HG02852 (cell line): Measurements from ENCODE around the gene IL1RN.

Experiments
- ATAC-seq: cut with Tn5 transposase; IDR thresholded peaks from one replicate; pipeline ENCODE4 v1.9.1; 2021; ENCODE audit warnings: mild to moderate bottlenecking, moderate library complexity; ENCODE audit not compliant: unreplicated experiment

Gene IL1RN

DNA sequence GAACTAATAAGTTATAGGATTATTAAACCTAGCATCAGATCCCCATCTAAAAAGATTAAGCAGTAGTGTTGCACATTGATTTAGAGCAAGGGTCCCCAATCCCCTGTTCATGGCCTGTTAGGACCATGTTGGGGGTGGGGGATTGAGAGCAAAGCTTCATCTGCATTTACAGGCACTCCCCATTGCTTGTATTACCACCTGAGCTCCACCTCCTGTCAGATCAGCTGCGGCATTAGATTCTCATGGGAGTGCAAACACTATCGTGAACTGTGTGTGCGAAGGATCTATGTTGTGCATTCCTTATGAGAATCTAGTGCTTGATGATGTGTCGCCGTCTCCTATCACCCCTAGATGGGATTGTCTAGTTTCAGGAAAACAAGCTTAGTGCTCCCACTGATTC lies 27.9 kb downstream of the IL1RN start:
- ATAC-seq = no peak

DNA sequence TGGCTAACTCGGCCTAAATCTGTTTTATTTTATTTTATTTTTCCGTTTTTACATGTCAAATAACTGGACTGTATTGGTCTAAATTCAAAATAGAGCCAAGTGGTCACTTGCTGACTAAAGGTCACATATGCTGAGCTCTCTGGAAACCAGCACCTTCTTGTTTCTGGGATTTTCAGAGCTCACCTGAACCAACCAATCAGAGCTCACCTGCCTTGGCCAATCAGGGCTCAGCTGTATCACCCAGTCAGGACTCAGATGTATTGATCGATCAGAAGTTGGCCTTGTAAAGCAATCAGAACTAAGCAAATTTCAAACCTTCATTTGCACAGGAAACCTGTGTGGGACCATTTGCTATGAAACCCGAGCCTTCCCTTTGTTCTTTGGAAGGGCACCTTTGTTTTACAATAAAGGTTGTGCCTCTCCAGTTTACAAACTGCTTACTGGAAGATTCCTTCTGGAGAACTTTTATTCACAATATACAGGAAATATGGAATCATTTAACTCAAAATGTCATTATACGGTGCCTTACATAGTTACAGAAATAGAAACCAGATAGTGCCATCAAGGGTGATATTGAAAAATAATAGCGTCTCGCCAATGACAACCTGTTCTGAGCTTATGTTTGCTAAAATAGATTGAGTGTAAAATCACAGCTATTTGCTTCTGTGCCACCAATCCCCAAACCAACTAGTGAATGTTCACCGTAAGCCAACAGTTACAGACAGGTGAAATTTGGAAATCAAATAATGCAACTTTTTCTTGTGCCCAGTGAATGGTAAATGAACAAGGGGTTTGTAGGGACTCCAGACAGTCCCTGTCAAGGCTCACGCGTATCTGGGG lies 29.1 kb downstream of the IL1RN start:
- ATAC-seq = no peak

GRCh38 chr2:113157118-113157896 lies 29.9 kb downstream of the IL1RN start:
- ATAC-seq = peak; percentile 65

- ATAC-seq = no peak
Observed at GRCh38 chr2:113157897-113158753, 30.7 kb downstream of the IL1RN start.

DNA sequence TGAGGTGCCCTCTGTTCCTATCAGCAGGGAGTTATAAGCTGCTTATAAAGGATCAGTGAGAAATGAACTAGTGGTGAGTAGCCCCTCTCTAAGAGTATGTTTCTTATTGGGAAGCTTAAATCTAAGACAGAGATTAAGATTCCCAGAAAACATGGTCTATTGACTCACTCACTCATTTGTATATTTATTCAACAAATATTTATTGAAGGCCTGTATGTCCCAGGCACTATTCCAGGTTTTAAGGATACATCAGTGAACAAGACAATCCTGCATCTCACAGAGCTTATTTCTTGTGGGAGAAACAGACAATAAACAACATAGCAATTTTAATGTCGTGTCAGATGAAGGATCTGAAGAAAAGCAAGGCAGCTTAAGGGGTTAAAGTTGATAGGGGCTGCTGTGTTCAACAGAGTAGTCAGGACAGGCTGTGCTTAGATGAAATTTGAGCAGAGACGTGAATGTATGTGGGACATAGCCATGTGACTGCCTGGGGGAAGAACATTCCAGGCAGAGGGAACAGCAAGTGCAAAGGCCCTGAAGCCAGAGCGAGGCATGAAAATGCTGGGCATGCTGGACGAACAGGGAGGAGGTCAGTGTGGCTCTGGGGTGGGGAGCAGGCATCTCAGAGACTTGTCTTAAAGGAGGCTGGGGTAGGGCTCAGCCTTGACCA lies 31.6 kb downstream of the IL1RN start:
- ATAC-seq = no peak

GRCh38 chr2:113160248-113160647 lies 32.9 kb downstream of the IL1RN start:
- no peak for ATAC-seq

- ATAC-seq = no peak
Observed at GRCh38 chr2:113160962-113161361, 33.6 kb downstream of the IL1RN start.

DNA sequence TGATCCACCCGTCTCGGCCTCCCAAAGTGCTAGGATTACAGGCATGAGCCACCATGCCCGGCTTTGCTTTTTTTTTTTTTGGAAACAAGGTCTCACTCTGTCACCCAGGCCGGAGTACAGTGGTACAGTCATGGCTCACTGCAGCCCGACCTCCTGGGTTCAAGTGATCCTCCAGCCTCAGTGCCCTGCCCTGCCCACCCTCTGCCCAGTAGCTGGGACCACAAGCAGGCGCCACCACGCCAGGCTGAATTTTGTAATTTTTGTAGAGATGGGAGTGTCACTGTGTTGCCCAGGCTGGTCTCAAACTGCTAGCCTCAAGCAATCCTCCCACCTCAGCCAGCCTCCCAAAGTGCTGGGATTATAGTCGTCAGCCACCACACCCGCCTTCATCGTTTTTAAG lies 34.8 kb downstream of the IL1RN start:
- no peak for ATAC-seq

DNA sequence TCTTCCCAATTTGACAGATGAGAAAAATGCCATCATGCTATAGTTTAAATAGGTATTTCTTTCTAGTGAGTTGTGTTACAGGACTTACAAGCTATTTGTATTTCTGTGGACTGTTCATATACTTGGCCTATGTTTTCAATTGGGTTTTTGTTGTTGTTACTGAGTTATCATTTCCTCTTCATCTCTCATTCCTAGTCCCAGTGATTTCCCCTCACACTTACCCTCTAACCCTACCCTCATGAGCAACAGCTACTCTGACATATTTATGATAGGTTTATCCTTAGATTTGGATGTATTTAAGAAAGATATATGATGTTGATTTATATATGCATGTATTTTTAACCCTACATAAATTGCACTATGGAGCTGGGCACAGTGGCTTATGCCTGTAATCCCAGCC lies 35.5 kb downstream of the IL1RN start:
- ATAC-seq = no peak

GRCh38 chr2:113164215-113164929 lies 37.0 kb downstream of the IL1RN start:
- ATAC-seq = no peak

DNA sequence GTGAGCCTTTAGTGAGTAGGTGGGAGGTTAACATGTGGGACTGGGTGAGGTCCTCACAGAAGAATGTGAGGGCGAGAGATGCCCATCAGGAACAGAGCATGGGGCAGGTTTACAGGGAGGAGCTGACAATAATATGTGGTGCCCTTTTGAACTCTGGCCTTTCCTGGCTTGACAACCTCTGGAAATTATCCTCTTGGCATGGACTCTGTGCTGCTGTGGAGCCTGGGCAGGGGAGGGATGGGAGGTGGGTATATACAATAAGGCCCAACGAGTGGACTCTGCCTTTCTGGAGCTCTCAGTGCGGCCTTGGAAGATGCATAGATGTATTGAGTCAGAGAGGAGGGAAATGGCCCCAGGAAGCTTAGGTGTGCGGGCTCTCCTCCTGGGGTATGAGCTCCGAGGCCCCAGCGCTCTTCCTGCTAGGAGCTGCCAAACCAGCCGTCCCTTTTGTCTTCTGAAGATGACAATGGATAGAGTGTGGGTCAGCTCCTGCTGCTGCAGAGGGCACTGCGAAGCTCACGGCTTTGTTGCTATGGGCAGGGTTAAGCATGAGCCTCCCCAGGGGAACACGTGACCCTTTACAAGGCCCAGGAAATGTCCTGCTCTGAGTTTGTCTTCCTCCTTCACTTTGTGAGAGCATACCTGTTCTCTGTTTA lies 37.7 kb downstream of the IL1RN start:
- ATAC-seq = no peak

- ATAC-seq = no peak
Observed at GRCh38 chr2:113166187-113166645, 38.8 kb downstream of the IL1RN start.

DNA sequence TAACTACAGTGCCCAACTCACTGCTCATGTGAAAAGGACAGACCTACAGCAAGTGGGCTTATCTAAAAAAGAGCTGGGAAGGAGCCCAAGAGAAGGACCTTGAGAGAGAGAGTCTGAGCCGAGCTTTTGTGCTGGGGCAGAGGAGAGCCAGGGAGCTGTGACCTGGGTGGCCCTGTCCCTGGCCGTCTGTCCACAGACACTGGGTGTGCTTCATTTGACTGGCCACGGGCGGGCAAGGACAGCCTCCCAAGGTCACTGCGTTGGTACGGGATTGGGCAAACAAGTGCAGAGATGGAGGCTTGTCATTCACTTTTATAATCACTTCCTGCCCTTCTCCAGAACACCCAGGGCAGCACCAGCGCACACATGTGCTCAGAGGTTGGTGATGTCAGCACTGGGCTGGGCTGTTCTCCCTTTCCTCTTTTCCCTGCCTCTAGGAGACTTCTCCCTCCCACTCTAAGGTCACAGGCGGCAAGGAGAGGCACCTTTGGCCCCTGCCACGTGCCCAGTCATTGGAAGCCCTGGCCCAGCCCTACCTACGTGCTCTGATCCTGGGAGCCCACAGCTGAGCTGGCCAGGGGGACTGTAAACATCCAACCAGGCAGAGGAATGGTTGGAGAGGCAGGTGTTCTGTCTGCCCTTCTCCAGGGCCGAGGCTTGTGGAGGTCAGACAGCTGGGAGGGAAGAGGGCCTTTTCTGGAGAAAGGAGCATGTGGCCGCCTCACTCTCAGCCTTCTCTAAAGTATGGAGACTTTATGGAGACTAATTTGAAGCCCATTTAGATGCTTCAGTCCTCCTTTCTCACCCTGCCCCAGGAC lies 39.9 kb downstream of the IL1RN start:
- no peak for ATAC-seq

GRCh38 chr2:113167962-113168340 lies 40.6 kb downstream of the IL1RN start:
- ATAC-seq = no peak

- ATAC-seq = no peak
Observed at GRCh38 chr2:113169002-113169530, 41.7 kb downstream of the IL1RN start.

DNA sequence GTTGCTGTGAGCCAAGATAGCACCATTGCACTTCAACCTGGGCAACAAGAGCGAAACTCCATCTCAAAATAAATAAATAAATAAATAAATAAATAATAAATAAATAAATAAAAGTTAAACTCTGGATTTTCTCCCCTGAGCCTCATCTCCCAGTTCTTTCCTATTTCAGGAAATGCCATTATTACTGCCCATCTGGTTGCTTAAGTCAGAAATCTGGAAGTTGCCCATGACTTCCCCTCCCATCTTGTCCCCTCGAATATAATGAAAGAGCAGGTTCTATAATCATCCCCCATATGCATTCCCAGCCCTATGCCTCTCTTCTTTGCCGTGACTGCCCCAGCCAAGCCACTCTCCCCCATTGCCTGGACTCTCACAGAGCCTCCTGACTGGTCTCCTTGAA lies 42.2 kb downstream of the IL1RN start:
- no peak for ATAC-seq

GRCh38 chr2:113171334-113172075 lies 44.1 kb downstream of the IL1RN start:
- ATAC-seq = no peak
